ENCODE results near the gene PCDHB5.

- TF ChIP-seq CTCF (IDR thresholded peaks at IDR 0.05; ENCODE audit: borderline replicate concordance, extremely low read depth, low read length, poor library complexity, severe bottlenecking) (no peak), EZH2 (IDR thresholded peaks at IDR 0.05; ENCODE audit: borderline replicate concordance, low read depth, low read length, severe bottlenecking) (no peak)
These were observed 40.3 kb upstream of the PCDHB5 start, which contains the start of gene PCDHB2 for GRCh38 chr5:141094481-141095262.
